Endothelial cell of umbilical vein (primary cell): ENCODE results near the gene PIK3AP1.
"Not testable (repeated sequence)": the region's sequence is repeated elsewhere in the genome, so short reads cannot be mapped to it uniquely, and the experiment has no call there.

Source experiments
- EZH2 ChIP-seq: IDR thresholded peaks from 2 replicates; pipeline ENCODE4 v1.6.1; 2012; ENCODE audit warnings: borderline replicate concordance, low read depth, mild to moderate bottlenecking, moderate library complexity, low read length, inconsistent platforms; ENCODE audit not compliant: severe bottlenecking
- MYC ChIP-seq: IDR thresholded peaks from one replicate; pipeline ENCODE4 v1.6.1; 2011; ENCODE audit warnings: mild to moderate bottlenecking, low read depth, low read length
- TF ChIP-seq, protein P1 (sequence below), 2 donors: IDR thresholded peaks; 1 replicate in 1 of 2; 2 replicates in 1 of 2; pipeline ENCODE4 v1.5.1; 2011; ENCODE audit warnings: low read length in 2 of 2, mild to moderate bottlenecking in 2 of 2, moderate library complexity in 2 of 2, control low read depth in 1 of 2, inconsistent platforms in 1 of 2, low read depth in 1 of 2; ENCODE audit not compliant: insufficient read depth in 1 of 2; ENCODE audit errors: extremely low read depth in 1 of 2

DNA sequence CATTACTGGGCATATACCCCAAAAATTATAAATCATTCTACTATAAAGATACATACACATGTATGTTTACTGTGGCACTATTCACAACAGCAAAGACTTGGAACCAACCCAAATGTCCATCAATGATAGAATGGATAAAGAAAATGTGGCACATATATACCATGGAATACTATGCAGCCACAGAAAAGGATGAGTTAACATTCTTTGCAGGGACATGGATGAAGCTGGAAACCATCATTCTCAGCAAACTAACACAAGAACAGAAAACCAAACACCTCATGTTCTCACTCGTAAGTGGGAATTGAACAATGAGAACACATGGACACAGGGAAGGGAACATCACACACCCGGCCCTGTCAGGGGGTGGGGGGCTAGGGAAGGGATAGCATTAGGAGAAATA is 145.8 kb downstream of the PIK3AP1 start:
- TF ChIP-seq MYC, EZH2: not testable (repeated sequence)
- TF ChIP-seq, protein P1, sequence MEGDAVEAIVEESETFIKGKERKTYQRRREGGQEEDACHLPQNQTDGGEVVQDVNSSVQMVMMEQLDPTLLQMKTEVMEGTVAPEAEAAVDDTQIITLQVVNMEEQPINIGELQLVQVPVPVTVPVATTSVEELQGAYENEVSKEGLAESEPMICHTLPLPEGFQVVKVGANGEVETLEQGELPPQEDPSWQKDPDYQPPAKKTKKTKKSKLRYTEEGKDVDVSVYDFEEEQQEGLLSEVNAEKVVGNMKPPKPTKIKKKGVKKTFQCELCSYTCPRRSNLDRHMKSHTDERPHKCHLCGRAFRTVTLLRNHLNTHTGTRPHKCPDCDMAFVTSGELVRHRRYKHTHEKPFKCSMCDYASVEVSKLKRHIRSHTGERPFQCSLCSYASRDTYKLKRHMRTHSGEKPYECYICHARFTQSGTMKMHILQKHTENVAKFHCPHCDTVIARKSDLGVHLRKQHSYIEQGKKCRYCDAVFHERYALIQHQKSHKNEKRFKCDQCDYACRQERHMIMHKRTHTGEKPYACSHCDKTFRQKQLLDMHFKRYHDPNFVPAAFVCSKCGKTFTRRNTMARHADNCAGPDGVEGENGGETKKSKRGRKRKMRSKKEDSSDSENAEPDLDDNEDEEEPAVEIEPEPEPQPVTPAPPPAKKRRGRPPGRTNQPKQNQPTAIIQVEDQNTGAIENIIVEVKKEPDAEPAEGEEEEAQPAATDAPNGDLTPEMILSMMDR (IDR thresholded peaks at IDR 0.05; ENCODE audit: extremely low read depth in 1 of 2, insufficient read depth in 1 of 2, low read depth in 1 of 2, low read length in 2 of 2) = not testable (repeated sequence)
